ENCODE measurements around the gene BRIP1.

BRIP1 gene

DNA sequence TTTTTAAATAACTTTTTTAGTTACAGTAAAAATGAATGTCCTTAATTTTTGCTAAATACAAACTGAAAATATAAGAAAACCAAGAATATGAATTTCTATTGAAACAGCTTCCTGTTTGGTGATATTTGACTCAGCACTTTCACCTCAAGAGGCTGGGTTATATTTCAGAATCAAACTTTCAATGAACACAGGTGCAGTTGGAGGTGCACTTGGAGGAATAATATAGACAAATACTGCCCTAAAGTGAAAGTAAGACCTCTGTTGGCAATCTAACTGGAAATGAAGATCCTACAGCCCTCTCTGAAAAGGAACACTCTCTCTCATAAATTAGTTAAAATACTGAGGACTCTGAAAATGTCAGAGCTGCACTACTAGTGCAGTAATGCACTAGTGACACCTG lies 106.2 kb downstream of the BRIP1 start:
- DNase-seq (ENCODE audit: low spot score), result no peak

DNA sequence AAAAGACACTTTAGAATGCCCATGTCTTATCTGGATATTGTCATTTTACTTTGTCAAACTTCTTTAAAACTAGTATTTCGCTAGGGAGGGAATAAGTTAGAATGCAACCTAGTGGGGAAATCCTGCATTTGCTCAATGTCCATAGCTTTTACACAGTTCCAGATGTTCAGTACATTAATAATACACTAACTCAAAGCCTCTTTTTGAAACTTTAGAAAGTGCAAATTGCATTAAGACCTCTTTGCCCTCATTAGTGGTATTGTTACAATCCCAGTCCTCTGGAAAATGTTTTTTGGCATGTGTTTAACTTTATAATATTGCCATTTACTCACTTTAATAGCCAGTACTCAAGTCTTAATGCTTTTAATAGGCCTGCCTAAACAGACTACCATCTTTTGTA lies 106.8 kb downstream of the BRIP1 start:
- DNase-seq (ENCODE audit: low spot score), result no peak

DNA sequence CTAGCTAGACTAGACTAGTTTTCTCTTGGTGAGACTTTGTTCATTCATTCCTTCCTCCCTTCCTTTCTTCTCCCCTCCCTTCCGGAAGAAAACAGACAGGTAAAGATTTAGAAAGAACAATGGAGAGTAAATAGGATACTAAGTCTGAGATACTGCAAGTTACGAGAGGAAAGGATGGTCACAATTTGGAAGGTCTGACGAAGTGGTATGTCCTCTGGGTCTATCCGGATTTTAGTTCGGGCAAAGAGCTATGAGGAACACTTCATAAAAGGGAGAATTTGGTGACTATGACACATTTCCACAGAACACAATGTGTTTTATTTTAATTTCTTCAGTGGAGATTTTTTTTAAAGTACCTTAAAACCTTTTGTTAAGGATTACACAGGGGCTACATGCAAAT lies 107.7 kb downstream of the BRIP1 start:
- DNase-seq (ENCODE audit: low spot score), result no peak

DNA sequence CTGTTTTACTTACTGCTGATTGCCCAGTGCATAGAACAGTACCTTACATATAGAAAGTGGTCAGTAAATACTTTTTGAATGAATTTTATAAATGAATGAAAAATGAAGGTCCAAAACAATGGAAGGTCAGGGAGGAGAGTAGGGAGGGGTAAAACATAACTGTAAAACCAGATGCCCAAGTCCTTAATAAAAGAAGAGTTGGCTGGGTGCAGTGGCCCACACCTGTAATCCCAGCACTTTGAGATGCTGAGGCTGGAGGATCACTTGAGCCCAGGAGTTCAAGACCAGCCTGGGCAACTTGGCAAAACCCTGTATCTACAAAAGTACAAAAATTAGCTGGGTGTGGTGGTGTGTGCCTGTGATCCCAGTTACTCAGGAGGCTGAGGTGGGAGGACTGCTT lies 108.2 kb downstream of the BRIP1 start:
- DNase-seq (ENCODE audit: low spot score), result no peak

DNA sequence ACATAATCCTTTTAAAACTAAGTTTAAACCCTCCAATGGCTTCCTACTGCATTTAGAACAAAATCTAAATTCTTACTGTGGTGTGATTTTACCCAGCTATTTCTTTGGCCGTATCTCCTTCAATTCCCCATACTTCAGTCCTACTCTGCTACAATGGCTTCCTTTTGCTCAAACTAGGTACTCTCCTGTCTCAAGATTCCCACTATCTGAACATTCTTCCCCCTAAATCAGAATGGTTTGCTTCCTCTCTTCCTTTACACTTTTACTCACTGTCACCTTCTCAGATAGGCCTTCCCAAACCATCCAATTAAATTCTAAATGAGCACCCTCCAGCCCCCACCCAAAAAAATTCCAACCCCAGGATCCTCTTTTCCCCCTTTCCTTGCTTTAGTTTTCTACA lies 109.2 kb downstream of the BRIP1 start:
- DNase-seq (ENCODE audit: low spot score), result no peak

DNA sequence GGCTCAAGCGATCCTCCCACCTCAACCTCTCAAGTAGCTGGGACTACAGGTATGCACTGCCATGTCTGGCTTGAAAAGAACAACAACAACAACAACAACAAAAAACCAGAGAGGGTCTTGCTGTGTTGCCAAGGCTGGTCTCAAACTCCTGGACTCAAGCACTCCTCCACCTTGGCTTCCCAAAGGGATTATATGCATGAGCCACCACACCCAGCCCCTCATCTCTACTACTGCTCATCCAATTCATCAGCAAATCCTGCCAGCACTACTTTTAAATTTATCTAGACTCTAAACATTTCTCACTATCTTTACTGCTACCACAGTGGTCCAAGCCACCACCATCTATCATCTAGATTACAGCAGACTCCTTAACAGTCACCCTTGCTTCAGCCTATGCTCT lies 109.6 kb downstream of the BRIP1 start:
- no peak for DNase-seq (ENCODE audit: low spot score)

DNA sequence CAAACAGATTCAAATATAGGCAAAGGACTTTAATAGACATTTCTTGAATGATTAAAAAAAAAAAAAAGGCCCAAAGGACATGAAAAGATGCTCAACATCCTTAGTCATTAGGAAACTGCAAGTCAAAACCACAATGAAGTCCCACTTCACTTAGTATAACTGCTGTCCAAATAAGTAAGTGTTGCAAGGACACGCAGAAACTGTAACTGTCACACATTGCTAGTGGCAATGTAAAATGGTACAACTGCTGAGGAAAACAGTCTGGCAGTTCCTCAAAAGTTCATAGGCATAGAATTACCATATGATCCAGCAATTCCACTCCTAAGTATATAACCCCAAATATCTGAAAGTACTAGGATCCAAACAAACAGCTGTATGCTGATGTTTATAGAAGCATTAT lies 112.7 kb downstream of the BRIP1 start:
- no peak for DNase-seq (ENCODE audit: low spot score)

DNA sequence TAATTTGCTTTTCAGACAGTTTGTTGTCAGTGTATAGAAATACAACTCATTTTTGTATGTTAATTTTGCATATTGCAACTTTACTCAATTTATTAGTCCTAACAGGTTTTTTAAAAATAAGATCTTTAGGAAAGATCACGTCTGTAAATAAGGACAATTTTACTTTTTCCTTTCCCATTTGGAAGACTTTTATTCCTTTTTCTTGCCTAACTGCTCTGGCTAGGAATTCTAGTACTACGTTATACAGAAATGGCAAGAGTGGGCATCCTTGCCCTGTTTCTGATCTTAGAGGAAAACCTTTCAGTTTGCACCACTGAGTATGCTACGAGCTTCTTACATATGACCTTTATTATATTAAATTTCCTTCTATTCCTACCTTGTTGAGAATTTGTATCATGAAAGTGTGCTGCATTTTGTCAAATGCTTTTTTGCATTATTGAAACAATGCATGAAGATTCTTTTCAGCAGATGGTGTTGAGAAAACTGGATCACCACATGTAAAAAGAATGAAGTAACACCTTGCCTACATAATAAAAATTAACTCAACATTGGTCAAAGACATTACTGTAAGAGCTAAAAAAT lies 113.4 kb downstream of the BRIP1 start:
- no peak for DNase-seq (ENCODE audit: low spot score)

DNA sequence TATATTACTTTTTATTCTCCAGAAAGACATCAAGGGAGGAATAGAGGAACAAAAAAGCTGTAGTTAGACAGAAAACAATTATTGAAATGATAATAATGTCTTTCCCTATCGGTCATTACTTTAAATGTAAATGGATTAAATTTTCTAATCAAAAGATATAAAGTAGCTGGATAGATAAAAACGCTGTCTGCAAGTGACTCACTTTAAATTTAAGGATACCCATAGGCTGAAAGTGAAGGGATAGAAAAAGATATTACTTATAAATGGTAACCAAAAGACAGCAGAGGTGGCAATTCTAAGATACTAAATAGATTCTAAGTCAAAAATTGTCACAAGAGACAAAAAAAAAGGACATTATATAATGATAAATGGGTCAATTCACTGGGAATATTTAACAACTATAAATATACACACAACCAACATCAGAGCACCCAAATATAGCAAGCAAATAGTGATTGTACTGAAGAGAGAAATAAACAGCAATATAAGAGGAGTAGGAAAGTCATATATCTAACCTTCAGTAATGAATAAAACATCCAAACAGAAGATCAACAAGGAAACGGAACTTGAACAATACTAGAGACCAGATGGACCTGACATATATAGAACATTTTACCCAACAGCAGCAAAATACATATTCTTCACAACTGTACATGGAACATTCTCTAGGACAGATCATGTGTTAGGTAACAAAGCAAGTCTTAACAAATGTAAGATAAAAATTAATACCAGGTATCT lies 116.9 kb downstream of the BRIP1 start:
- DNase-seq (ENCODE audit: low spot score), result no peak

DNA sequence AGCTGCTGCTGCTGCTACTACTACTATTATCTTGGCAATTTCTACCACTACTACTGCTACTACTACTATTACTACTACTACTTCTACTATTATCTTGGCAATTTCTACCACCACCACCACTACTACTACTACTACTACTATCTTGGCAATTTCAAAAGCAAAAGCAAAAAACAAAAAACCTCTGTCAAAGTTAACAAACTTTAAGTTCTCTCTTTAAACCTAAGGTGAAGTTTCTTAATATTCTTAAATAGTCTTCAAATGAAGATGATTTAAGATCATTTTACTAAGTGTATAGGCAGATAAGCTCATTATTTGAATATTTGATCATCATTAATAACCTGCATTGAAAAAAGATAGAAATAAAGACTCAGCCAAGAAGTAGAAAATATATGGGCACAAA lies 118.5 kb downstream of the BRIP1 start:
- DNase-seq (ENCODE audit: low spot score), result no peak

DNA sequence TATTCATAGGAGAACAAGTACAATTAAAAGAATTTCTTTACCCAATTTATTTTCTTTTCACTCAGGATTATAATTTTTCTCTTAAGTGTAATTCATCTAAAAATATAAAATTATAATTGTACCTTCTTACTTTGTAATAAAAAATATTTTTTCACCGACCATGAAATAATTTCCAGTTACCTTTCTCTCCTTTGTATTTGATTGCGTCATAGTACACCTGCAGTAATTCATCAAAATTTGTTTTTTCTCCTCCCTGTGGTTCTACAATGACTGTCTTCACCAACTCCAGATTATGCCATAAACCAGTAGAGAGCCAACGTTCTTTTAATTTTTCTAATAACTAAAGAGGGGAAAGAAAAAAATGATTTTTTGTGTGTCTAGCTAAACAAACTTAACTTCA lies 119.1 kb downstream of the BRIP1 start:
- no peak for DNase-seq (ENCODE audit: low spot score)

DNA sequence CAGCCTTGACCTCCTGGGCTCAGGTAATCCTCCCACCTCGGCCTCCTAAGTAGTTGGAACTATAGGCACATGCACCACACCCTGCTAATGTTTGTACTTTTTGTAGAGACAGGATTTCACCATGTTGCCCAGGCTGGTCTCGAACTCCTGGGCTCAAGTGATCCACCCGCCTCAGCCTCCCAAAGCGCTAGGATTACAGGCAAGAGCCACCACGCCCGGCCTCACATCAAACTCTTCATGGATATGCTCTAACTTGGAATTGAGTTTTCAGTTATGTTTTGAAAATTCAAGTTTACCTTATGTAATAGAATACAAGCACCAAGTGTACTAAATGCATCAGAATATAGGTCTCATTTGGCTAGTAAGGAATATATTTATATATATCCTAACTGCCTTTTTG lies 119.6 kb downstream of the BRIP1 start:
- DNase-seq (ENCODE audit: low spot score), result no peak

DNA sequence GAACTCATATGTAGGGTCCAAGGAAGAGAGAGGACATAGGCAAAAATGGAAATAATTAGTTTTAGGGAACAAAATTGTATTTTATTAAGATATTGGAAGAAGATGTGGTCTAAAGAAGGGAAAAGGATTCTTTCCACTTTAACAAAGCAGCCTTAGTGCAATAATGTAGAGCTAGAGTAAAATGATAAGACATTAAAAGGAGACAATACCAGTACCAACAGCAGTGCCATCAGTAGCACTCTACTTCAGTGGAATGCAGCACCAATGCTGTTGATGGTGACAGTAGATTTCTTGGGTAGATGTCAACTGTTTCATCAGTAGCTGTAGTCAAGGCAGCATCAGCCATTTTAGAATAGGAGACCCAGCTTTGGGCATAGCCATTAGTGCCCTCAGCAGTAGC lies 124.3 kb downstream of the BRIP1 start:
- no peak for DNase-seq (ENCODE audit: low spot score)

DNA sequence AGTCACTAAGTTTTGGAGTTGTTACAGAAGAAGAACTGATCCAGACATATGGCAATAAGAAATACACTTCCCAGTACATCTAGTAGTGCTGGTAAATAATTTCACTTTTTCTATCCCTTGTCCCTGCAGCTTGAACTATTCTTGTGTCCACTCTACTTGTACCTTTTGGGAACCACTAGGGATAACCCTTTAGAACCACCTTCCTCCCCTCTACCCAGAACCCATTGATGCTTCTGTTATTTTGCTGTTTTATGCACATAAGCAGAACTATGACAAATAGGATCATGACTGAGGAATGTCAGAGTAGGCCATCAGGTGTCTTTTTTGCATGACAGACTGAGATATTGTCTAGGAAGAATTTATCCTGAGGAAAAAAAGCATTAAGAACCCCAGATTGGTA lies 125.1 kb downstream of the BRIP1 start:
- no peak for DNase-seq (ENCODE audit: low spot score)

DNA sequence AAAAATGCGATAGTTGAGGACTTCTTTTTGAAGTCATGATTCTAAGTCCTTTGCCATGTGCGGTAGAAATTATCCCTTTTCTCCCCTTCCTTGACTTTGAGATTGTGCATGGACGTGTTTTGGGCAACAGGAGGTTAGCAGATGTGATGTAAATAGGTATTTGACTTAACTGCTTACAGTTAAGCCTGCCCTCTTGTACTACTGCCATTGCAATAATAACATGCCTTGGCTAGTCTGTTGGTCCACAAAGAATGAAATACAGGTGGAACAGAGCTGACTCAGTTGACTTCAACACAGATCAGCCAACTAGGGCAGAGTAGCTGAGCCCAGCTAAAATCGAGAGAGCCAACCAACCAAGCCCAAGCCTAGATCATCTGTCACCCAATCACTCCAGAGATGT lies 125.5 kb downstream of the BRIP1 start:
- DNase-seq (ENCODE audit: low spot score), result no peak

DNA sequence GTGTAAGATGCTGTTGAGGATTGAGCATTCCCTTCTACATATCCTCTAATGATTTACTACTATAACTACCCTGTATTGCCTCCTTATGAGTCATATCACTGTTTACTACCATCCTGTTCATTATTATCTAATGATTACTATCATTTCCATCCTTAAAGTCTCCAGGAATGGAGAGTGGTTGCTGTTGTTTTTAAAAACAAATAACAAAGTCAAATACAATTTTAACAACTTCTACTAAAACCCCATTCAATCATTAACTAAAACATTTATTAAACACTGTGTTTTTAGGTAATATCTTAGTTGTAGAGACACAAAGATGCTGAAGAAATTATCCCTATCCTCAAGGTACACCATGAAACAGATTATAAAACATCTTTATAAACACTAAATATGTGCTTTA lies 126.9 kb downstream of the BRIP1 start:
- DNase-seq (ENCODE audit: low spot score), result no peak

DNA sequence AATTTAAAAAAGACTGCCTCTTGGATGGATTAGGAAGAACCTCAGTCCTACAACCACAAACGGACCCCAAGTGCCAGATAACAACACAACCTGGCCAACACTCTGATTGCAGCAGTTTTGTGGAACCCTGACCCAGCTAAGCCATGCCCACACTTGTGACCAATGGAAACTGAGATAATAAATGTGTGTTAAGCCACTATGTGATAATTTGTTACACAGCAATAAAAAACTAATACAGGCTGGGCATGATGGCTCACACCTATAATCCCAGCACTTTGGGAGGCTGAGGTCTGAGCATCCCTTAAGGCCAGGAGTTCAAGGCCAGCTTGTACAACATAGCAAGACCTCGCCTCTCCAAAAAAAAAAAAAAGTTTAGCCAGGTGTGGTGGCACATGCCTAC lies 127.5 kb downstream of the BRIP1 start:
- DNase-seq (ENCODE audit: low spot score), result no peak

DNA sequence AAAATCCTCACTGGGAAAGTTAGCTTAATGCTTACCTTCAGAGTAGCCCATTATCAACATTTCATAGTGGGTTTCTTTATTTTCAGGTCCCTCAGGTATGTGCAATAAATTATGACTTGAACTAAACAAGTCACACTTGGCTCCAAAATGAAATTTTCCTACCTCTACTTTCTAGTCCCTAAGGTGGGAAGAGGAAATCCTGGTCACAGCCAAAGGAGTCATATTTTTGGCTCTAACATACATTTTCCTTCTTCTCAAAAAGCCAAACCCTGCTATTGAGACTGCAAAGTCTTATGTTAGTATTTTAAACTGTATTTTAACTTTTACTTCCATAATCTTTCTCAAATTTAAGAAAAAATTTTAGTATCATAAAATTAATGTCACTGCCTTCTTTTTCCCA lies 128.9 kb downstream of the BRIP1 start:
- no peak for DNase-seq (ENCODE audit: low spot score)

DNA sequence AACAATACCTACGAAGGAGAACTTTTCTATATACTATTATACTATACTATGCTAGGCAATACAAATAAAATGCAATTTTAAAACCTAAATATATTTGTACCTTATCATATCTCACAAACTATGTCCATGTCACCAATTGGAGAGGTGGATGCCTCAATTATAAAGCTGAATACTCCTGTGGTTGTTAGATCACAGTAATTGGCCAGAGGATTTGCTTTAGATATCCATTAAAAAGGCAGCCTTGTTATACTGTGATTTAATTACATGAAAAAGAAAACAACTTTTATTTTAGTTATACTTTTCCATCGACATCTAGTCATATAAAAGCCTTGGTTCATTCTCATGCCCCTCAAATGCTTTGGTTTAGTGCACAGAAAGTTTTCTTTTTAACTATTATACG lies 129.3 kb downstream of the BRIP1 start:
- no peak for DNase-seq (ENCODE audit: low spot score)

DNA sequence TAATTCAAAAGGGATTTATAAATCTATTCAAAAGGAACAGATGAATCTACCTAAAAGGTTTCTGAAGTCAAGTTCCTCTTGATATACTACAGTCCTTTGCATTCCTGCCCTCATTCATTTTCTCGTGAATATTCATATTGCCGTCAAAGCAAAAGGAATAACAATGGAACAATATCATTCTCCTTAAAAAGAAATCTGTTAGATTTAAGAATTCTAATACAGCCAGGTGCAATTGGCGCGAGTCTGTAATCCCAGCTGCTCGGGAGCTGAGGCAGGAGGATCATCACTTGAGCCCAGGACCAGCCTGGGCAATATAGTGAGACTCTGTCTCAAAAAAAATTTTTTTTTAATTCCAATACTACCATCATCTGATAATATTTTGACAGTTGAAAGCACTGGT lies 130.3 kb downstream of the BRIP1 start:
- DNase-seq (ENCODE audit: low spot score), result no peak

DNA sequence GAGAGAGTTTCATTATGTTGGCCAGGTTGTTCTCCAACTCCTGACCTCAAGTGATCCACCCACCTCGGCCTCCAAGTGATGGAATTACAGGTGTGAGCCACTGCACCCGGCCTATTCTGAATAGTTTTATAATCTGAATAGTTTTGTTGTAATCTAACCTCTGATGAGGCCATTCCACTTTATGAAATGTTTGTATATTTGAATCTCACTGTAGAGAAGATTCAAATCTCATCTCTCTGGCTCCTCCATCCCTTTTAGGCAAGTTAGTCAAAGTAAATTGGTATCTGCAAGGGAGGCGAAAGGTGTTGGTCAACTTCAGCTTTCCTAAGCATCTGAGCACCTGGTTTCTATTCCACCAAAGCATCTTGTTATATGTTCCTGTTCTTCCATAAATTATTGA lies 131.2 kb downstream of the BRIP1 start:
- no peak for DNase-seq (ENCODE audit: low spot score)

DNA sequence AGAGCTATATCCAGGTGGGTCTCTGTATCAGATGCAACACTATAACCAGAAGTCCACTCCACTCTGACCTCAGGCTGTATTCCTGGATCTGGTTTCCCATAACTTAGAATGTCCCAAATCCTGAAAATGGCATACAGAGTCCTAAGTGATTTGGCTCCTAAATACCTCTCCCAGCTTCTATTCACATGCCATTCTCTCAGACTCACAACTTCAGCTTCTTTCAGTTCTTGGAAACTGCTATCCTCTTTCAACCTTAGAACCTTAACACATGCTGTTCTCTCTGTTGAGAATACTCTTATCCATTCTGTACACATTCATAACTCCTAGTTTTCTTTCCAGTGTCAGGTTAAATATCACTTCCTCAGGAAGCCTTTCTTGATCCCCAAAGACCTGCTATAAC lies 132.0 kb downstream of the BRIP1 start:
- no peak for DNase-seq (ENCODE audit: low spot score)

DNA sequence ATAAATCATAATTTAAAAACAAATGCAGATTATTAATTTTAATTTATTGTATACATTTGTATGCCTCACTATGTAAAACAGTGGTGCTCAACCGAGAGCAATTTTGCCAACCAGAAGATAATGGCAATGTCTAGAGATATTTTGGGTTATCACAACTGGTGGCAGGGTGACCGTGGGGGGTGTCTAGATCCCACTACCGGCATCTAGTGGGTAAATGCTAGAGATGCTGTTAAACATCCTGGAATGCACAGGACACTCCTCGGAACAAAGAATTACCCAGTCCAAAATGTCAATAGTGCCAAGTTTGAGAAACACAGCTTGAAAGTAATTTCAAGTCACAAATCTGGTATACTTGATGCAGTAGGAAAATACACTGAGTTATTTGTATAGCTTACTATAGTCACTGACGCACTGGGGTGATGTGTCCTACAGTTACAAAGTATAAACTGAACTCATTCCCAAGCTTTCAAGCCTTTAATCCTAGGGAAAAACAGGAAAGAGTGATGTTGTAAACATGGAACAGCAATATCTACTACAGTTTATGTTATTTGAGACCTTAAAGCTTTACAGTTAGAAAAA lies 133.5 kb downstream of the BRIP1 start:
- DNase-seq (ENCODE audit: low spot score), result no peak

DNA sequence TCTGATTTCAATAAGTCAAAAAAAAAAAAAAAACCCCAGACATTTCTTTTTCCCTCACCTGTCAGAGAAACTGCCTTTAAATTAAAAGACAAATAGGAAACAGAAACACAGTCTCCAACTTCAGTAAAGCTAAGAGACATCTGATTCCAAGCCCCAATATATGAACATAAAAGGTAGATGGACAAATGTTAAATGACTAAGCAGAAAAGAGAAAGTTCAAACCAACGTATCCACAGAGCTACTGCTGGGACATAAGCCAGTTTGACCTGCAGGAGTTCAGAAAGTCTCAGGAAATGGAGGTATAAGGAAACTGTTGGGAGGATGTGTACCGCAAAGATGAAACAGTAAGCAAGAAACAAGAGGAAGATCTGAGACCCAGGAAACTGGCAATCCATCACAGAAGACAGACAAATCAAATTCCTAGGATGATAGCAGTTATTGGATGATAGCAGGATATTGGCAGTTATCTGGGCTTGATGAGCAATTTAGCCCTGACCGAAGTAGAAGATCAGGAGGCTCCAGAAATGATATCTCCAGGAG lies 135.0 kb downstream of the BRIP1 start:
- no peak for DNase-seq (ENCODE audit: low spot score)

All from CD4-positive, alpha-beta T cell treated with Interleukin-2 at 100 ng/mL for 4 hours (primary cell).